Measurements from ENCODE around the gene SAMD3.
"Not testable (repeated sequence)": the region's sequence is repeated elsewhere in the genome, so short reads cannot be mapped to it uniquely, and the experiment has no call there.

Gene SAMD3

DNA sequence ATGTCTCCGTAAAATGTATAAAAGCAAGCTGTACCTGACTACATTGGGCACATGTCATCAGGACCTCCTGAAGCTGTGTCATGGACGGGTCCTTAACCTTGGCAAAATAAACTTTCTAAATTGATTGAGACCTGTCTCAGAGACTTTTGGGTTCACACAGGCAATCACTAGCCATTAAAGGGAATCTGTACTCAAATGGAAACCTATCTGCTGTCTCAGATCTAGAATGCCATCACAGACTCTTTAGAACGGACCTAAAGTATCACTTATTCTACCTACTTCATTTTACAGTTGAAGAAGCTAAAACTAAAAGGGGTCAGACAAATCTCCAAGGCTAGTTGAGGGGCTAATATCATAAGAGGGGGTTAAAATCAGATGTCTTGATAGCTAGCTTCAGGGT lies 11.1 kb downstream of the SAMD3 start:
- no peak for DNase-seq (ENCODE audit: low read depth)

DNA sequence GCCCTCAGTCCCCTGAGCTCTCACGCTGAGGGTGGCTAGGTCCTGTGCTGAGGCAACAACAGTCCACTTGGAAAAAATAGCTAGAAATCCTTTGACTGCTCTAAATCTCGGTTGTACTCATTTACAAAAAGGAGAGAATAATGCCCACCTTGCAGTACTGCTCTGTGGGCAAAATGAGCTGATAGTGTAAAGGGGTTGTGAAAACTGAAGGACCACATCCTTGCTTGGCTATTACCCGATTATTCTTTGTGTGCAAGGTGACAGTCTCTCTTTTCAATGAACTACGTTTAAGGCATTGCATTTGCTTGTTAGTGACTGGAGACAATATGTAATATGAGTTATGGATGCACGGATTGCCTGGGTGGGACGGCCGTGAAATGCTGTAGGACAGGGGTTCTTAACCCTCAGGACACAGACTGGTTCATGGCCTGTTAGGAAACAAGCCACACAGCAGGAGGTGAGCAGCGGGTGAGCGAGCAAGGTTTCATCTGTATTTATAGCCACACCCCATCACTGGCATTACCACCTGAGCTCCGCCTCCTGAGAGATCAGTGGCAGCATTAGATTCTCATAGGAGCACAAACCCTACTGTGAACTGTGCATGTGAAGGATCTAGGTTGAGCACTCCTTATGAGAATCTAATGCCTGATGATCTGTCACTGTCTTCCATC lies 14.6 kb downstream of the SAMD3 start:
- DNase-seq (ENCODE audit: low read depth) = no peak

DNA sequence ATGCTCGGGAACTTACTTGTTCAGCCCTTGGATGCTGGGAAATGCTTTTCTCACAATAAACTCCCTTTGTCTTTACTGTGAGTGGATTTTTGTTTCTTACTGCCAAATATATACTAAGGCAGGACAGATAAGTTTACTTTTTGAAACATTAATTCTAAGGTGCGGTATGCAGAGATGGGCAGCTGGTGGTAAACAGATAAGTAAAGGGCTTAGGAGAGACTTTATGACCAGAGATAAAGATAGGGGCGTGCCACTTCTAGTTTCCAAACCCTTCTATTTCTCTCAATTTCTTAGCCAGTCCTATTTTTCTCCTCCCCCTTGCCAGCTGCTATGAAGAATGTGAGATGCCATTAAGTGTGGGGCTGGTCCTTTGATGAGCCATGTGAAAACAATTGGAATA lies 16.3 kb downstream of the SAMD3 start:
- no peak for DNase-seq (ENCODE audit: low read depth)

DNA sequence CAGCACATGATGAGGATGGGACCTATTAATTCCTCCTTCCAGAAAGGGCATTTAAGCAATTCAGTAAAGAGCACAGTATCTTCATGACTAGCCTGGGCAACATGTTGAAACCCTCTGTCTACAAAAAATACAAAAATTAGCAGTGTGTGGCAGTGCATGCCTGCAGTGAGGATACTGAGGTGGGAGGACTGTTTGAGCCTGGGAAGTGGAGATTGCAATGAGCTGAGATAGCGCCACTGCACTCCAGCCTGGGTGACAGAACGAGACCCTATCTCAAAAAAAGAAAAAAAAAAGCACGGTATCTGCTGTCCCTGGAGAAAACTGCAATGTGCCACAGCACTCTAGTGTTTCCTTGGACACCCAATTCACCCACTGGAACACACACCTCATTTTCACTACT lies 18.4 kb downstream of the SAMD3 start:
- no peak for DNase-seq (ENCODE audit: low read depth)

DNA sequence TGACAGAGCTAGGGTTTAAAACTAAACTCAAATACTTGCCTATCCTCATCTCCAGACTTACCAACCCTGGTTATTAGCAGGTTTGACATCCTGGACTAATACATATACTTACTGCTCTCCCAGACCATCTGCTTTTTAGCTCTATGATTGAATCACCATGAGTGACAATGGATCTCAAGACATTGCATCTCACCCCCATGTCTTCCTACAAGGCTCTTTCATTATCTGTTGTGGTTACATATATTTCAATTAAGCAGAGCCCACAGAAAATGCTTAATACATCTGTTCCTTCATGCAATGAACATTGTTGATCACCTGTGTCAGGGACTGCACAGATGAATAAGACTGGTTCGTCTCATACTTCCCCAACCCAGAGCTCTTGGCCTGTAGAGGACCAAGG lies 19.4 kb downstream of the SAMD3 start:
- no peak for DNase-seq (ENCODE audit: low read depth)

DNA sequence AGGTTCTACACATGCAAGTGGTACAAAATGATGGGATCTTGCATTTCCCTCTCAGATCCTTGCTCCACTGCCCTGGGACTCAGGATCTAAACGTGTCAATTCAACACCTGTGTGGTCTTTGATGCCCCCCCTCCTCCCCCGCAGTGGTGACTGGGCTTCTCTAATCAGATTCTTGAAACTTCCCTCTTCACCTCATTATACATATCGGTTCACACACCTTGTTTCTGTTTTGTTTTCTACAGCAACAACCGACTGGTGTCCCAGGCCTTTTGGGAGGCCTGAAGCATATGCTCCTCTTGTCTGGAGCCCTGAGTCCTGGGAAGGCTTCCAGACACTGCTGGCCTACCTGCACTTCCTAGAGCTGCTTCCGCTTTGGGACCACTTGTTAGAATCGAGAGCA lies 20.0 kb downstream of the SAMD3 start:
- no peak for DNase-seq (ENCODE audit: low read depth)

DNA sequence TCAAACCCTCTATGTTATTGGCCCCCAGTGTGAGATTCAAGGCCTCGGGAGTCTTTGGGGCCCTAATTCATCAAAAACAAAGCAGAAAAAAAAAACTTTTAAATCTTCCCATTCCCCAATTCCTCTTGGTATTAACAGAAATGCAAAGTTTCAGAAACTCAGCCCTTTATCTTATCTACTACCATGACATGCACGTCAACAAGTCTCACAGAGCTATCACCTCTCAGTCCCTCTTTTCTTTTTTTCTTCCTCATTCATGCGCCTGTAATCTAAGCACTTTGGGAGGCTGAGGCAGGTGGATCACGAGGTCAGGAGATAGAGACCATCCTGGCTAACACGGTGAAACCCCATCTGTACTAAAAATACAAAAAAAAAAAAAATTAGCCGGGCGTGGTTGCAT lies 22.7 kb downstream of the SAMD3 start:
- DNase-seq (ENCODE audit: low read depth) = no peak

DNA sequence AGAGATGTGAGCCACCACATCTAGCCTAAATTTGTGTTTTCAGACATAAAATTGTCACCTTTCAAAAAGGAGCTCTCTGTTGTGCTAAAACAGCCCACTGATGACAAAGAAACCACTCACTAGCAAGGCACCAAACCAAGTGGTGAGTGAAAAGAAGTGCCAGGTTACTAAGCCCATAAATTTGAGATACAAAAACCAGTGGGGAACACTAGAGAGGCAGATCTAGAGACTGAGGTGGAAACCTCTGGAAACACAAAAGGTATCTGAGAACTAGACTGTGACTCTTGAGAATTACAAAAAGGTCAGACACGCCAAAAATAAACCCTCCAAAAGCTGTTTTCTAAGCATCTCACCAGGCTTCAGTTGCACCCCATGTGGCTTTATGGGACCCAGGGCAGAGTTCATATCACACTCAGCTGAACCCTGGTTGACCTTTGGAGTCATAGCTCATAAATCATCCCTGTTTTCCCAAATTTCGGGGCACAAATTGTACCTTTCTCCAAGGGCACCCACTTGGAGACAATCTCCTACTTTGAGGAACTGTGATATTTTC lies 24.2 kb downstream of the SAMD3 start:
- DNase-seq (ENCODE audit: low read depth) = no peak

DNA sequence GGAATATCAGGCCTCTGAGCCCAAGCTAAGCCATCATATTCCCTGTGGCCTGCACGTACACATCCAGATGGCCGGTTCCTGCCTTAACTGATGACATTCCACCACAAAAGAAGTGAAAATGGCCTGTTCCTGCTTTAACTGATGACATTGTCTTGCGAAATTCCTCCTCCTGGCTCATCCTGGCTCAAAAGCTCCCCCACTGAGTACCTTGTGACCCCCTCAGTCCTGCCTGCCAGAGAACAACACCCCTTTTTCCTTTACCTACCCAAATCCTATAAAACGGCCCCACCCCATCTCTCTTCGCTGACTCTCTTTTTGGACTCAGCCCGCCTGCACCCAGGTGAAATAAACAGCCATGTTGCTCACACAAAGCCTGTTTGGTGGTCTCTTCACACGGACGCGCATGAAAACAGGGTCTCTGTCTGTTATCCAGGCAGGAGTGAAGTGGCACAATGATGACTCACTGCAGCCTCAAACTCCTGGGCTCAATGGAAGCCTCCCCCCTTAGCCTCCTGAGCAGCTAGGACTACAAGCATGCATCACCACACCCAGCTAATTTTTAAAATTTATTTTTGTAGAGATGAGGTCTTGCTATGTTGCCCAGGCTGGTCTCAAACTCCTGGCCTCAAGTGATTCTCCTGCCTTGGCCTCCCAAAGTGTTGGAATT lies 24.8 kb downstream of the SAMD3 start:
- not testable (repeated sequence) for DNase-seq (ENCODE audit: low read depth)

DNA sequence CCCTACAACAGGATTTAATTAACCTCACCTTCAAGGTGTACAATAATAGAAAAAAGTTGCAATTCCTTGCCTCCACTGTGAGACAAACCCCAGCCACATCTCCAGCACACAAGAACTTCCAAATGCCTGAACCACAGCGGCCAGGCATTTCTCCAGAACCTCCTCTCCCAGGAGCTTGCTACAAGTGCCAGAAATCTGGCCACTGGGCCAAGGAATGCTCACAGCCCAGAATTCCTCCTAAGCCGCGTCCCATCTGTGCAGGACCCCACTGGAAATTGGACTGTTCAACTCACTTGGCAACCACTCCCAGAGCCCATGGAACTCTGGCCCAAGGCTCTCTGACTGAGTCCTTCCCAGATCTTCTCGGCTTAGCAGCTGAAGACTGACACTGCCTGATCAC lies 28.3 kb downstream of the SAMD3 start:
- not testable (repeated sequence) for DNase-seq (ENCODE audit: low read depth)

DNA sequence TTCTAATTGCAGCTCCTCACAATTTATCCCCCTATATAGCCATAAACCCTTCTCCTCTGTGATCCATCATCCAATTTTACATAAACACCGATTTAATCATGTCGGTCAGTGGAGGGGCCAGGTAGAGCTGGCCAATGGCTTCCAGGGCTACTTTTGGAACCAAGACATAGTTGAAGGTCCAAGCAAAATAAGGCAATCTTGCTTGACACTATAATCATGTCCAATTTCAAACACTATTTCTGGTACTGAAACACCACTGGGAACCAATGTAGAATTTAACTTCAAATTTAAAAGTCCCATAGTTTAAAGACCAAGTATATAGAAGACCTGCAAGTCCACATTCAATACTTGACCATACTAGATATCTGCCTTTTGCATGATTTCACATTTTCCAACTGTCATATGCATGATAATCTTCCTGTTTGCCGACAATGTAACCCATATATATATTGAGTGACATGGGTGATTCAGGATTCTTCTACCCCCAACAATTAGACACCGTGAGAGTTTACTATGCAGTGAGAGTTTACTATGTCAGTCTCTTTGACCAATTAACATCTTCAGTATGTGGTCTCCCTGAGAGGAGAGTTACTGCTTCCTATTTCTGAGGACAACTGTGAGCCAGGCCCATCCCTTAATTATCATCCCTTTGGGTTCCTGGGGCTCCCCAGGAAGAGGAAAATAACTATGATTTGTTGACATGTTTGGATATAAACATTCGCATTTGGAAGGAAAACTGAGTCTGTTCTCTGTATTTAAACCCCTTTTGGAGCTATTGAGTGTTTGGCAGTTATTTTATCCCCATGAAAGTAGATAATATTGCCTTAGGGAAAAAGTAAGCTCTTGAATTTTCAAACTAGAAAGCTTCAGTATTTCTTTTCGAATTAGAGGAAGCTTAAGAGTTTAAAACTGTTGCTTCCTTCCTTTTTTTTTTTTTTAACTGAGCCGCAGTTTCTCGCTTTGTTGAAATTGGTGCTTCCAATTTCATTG lies 31.8 kb downstream of the SAMD3 start:
- no peak for DNase-seq (ENCODE audit: low read depth)

DNA sequence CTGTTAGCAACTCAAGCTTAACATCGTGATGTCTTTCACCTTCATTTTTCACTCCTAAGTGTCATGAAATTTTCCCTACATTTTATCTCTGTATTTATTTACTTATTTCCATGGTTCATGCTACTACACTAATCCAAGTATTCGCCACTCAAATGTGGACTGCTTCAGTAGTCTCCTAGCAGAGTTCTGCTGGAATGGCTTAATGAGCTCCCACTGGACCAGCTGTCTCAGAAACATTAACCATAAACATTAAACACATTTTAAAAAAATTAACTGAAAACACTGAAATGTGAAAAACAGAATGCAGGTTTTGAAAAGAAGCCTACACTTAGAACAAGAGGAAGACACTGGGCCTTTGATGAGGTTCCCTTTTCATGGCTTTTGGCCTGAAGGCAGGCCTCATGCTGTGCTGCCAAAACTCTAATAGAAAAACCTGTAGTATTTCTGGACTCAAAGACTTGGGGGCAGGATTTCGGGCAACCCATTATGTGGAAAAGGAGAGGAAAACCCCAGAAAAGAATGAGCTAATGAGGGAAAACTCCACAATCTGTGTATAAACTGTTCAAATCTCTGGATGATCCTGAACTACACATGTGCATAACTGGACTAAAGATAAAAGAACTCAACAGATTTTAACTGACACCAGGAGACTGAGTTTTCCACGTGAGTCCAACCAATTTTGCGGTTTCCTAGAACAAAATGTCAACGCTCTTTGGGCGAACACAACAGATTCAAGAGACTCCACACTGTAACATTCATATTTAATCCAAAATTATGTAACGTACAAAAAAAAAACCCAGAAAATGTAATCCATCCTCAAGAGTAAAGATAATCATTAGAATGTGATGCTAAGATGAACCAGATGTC lies 33.0 kb downstream of the SAMD3 start:
- DNase-seq (ENCODE audit: low read depth) = no peak

DNA sequence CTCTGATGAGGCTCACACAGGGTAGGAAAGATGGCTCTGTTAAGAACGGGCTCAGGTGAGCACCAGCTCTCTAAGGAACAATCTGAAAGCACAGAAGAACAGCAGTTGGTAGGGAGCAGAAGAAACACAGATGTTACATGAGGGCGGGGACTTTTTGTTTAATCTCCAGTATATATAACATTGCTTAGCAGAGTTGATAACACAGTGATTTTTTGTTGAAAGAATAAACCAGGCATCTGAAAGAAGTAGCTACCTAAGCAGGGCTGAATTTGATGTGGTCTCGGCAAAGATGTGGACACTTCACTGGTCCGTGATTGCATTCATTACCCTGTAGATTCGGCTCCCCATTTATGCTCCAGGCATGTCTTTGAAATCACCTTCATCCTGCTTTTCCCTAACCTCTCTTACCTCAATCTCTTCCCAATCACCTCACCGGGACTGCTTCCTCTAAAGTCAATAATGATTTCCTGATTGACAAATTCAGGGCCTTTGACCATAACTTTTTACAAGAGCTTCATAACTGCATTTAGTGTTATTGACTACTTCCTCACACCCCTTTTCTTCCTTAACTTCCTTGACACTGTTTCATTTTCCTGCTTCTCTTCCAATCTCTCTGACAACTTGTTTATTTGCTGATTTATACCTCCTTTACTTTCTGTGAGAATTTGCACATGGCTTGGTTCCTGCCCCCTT lies 34.4 kb downstream of the SAMD3 start:
- DNase-seq (ENCODE audit: low read depth) = no peak

DNA sequence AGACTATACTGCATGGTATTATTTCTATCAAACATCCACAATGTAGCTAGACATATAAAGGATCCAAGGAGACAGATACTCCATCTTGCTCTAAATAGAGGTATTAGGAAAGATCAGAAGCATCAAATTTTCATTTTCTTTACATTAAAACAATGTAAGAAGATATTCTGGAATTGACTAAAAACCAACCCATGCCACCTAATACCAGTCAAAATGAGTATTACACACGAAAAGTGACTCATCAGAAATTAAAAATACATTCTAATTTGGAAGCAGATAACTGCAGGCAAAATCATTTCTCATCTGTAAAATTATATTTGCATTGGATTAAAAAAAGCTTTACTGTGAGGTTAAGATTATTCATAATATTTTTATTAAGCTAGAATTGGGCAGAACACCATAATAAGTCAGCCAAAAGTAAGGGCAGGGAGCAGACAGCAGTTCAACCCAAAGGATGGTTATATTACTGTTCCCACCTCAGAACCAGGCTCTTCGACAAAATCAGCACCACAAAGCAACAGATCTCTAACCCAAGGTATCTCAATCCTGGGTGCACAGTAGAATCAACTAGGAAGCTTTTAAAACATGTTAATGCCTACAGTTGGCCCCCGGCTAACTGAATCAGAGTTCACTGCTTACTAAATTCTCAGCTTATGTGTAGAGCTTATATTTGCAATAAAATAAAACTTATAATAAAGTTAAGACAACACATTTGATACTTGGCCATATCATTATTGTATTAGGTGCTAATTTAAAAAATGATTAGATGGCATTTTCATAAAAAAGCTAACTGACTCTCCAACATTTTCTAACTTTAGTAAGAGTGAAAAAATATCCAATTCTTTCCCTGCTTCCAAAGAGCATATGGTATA lies 35.2 kb downstream of the SAMD3 start:
- DNase-seq (ENCODE audit: low read depth) = no peak

DNA sequence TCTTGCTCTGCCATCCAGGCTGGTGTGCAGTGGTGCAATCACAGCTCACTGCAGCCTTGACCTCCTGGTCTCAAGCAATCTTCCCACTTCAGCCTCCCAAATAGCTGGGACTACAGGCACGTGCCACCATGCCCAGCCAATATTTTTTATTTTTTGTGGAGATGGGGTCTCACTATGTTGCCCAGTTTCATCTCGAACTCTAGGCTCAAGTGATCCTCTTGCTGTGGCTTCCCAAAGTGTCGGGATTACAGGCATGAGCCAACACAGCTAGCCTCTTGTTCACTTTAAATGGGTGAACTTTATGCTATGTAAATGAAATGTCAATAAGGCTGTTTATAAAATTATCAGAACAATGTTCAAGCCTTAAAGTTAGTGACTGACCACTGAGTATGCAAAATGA lies 37.1 kb downstream of the SAMD3 start:
- DNase-seq (ENCODE audit: low read depth) = no peak

DNA sequence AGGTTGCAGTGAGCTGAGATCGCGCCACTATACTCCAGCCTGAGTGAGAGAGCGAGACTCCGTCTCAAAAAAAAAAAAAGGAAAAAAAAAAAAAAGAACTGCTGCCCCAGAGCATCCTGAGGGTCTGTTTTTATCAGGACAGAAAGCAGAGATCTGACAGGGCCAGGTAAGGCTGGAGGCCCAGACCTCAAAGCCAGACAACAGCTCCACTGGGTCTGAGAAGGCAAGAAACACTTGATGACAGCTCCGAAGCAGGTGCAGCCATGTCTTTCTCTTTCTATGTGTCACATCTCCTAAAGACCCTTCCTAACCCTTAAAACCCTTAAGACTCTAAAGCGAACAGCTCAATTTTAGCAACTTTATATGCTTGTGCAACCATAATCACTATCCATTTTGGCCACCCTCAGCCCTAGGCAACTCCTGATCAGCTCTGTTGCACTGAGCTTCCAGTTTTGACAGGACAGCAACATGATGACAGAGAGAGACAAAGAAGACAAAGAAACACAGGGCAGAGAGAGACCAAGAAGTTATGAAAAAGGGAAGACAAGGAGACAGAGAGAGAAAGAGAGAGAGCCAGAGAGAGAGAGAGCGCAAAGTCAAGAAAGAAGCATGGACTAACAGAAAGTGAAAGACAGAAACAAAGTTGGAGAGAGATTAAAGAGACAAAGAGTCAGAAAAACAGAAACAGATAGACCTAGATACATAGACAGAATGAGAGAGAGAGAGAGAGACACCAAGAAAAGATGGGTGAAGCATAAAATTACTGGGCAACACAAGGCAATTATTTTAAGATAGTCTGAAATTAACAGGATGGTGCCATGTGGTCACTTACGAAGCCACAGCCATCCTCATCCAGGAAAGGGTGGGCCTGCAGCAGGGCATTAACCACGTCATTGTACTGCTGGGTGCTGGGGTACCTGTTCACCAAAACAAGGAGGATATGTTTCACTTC lies 39.2 kb downstream of the SAMD3 start:
- peak; percentile 41 for DNase-seq (ENCODE audit: low read depth)

DNA sequence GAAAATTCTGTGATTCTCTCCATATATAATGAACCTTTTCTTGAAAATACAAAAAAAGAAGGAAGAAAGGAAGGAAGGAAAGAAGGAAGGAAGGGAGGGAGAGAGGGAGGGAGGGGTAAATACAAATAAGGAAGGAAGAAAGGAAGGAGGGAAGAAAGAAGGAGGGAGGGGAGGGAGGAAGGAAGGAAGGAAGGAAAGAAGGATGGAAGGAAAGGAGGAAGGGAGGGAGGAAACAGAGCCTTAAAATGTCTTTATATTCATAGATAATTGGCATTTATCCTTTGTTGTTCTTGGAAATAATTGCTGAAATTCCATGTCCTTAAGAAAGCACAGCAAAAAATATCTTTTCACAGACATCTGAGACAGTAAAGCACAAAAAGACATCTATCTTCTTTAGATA lies 40.3 kb downstream of the SAMD3 start:
- DNase-seq (ENCODE audit: low read depth) = no peak

DNA sequence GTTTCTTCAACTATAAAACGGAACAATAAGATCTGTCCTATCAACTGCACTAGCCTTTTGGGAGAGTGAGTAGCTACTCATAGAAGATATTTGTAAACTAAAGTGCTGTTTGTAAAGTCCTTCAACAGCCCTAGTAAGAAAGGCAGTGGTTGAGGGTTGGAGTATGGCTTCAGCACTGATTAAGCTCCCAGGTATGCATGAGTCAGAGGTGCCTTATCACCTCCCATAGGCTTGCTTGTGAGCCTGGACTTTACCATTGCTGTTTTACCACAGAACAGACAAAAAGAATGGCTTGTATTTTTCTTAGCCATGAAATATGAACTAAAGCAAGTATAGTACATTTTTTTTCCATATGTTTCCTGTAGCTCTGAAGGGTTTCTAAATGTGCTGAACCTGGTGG lies 44.1 kb downstream of the SAMD3 start:
- no peak for DNase-seq (ENCODE audit: low read depth)

DNA sequence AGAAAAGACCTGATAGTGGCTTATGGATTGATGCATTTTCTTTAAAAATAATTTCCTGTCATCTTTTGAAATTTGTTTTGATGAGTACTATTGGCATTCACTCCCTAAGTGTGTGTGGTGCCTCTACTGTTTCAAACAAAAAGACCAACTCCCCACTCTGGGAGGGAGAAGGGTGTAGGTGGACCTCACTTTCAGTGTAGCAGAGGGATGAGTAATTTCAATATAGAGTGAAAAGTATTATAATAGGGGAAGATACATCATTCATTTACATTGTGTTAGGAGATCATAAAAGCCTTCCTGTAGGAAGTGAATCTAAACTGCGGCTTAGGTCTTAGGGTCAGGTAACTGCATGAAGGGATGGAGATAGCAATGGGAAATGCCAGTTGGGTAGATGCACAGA lies 46.4 kb downstream of the SAMD3 start:
- no peak for DNase-seq (ENCODE audit: low read depth)

Data from T-helper 22 cell (primary cell).